HG03342 (cell line): ENCODE results near the gene SYNGR3.
A peak's percentile ranks its signal among the peaks of the same experiment; 100 is the strongest.
"Not testable (repeated sequence)": the region's sequence is repeated elsewhere in the genome, so short reads cannot be mapped to it uniquely, and the experiment has no call there.

Experiments
- ATAC-seq: cut with Tn5 transposase; IDR thresholded peaks from one replicate; pipeline ENCODE4 v1.9.1; 2021; ENCODE audit warnings: mild to moderate bottlenecking, moderate library complexity; ENCODE audit not compliant: unreplicated experiment

Gene SYNGR3

GRCh38 chr16:2007081-2007836, 17.5 kb downstream of the SYNGR3 start:
- no peak for ATAC-seq

GRCh38 chr16:2008009-2008526, 18.3 kb downstream of the SYNGR3 start:
- ATAC-seq = no peak

- no peak for ATAC-seq
Observed at GRCh38 chr16:2008631-2009163, 18.9 kb downstream of the SYNGR3 start.

DNA sequence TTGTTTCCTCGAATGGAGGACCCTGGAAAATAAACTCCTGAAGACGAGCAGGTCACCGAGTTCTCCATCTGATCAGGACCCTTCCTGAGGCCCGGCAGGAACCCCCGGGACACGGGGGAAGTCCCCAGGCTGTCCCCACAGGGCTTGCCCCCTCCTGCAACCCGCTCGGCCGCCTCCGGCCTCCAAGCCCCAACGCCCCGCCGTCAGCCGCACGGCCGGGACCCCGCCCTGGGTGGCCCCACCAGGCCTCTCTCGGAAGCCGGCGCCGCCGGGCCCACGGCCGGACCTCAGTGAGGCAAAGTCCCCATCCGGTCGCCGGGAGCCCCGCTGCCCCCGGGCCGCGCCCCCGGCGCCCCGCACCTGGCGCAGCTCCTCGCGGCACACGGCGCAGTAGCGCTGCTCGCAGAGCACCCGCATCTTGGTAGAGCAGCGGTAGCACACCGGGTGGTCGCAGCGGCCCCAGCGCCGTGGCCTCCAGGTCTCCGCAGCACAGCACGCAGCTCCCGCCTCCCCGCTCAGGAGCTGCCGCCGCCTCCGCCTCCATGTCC, 19.5 kb downstream of the SYNGR3 start:
- ATAC-seq = peak; percentile 33

DNA sequence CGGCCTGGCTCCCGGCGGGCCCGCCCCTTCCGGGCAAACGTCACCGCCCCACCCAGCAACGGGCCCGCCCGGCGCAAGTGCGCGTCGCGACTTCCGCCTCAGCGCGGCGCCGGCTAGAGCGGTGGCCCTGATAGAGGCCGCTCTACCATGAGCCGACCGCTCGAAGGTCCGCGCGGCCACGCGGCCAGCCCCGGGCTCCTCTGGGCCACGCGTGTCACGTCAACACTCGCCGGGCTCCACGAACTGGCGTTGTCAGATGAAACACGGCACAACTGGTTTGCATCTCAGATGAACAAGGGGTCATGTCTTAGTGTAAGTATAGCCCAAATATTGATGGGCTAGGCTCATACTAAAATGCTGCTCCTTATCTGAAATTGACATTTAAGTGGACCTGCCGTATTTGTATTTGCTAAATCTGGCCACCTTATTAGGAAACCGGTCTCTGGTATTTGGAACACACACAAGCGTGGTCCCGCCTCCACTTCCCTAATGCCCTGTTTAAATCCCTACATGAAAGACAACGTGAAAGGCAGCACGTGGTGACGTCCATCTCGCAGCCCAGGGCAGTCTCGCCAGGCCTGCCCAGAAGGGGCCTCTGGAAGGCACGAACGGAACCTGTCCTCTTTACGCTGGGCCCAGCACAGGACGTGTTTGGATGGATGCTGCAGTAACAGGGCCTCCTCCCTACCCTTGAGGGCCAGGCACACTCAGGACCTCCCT, 20.2 kb downstream of the SYNGR3 start, which contains the start of gene ZNF598:
ZNF598 (minus strand) TSS at position 31 of the 720 bp plus-strand sequence.
- ATAC-seq = peak; percentile 85

- not testable (repeated sequence) for ATAC-seq
Observed at GRCh38 chr16:2011726-2012125, 22.0 kb downstream of the SYNGR3 start.

GRCh38 chr16:2013527-2013926, 23.8 kb downstream of the SYNGR3 start:
- ATAC-seq = no peak

DNA sequence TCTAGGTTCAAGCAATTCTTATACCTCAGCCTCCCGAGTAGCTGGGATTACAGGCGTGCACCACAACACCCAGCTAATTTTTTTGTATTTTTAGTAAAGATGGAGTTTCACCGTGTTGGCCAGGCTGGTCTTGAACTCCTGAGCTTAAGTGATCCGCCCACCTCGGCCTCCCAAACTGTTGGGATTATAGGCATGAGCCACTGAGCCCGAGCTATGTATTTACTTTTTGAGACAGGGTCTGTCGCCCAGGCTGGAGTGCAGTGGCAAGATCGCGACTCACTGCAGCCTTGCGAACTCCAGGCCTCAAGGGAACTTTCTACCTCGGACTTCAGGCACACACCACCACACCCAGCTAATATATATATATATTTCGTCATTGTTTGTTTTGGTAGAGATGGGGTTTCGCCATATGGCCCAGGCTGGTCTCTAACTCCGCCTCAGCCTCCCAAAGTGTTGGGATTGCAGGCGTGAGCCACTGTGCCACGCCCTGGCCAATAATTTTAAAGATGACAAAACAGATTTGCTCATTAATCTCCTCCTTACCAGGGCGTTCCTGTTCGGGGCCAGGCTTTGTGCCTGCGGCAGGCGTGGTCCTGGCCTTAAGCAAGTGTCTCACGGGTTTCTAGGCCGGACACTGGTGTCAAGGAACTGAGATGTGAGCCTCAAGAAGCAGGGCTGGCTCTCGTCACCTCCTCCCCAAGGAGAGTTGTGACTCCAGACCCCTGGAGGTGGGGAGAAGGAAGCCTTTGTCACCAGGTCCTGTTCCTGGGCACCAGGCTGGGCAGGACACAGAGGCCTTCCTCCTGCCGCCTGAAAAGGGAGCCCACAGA, 25.6 kb downstream of the SYNGR3 start:
- ATAC-seq = no peak

DNA sequence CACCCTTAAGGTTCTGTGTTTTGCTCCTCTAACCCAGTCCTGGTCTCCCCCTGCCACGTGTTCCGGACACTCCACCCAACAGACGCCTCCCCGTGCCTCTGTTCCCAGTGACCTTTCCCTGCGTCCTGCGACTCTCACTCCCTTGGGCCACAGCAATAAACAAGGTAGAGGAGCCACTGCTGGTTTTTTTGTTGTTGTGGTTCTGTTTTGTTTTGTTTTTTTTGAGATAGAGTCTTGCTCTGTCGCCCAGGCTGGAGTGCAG, 26.1 kb downstream of the SYNGR3 start:
- no peak for ATAC-seq

DNA sequence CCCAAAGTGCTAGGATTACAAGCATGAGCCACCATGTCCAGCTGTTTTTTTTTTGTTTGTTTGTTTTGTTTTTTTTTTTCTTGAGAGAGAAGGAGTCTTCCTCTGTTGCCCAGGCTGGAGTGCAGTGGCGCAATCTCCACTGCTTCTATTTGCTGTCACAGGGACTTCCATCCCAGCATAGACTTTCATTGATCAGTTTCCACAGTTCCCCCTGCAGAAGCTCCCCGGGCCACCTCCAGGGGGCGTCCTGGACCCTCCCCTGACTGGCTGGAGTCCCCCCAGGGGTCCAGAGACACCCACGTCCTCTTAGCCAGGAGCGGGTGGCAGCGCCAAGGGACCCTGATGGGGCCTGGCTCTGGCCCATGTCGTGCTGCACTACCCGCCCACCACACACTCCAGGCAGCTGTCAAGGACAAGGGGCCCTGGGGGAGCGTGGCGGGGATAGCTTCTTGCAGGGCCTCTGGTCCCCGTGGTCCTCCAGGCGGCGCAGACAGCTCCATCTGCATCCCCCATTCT, 26.7 kb downstream of the SYNGR3 start:
- no peak for ATAC-seq

DNA sequence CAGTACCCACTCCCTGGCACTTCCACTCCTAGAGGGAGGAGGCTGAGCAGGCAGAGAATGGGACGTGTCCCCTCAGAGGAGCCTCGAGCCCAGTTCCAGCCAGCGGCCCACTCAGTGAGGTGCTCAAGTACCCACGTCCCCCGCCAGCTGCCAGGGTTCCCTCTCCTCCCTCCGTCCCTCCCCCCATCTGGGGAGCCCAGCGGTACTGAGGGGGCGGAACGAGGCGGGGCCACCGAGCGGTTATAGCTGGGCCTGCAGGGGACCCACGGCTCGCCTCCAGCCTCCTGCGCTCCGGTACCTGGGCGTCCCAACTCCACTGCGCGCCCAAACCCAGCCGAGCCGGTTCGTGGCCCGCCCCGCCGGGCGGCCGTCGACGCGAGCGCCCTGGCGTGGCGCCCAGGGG, 29.7 kb downstream of the SYNGR3 start, which contains the start of gene NPW:
NPW (plus strand) TSS at position 268 of the 403 bp plus-strand sequence.
- ATAC-seq = no peak

GRCh38 chr16:2019921-2020831, 30.4 kb downstream of the SYNGR3 start:
- no peak for ATAC-seq

DNA sequence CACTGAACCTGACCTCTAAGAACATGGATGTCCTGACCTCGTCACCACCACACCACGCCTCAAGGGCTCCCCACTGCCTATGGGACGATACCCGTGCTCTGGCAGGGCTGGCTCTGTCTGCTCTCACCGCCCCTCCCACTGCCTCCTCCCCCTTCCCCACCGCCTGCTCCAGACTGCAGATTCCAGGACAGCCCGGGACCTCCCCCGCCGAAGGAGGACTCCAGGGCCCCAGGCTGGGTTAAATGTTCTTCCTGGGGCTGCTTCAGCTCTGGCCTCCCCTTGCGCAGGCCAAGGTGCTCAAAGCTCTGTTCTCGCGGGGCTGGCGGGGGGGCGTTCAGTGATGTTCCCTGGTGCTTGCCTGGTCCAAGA, 32.9 kb downstream of the SYNGR3 start:
- peak; percentile 17 for ATAC-seq

DNA sequence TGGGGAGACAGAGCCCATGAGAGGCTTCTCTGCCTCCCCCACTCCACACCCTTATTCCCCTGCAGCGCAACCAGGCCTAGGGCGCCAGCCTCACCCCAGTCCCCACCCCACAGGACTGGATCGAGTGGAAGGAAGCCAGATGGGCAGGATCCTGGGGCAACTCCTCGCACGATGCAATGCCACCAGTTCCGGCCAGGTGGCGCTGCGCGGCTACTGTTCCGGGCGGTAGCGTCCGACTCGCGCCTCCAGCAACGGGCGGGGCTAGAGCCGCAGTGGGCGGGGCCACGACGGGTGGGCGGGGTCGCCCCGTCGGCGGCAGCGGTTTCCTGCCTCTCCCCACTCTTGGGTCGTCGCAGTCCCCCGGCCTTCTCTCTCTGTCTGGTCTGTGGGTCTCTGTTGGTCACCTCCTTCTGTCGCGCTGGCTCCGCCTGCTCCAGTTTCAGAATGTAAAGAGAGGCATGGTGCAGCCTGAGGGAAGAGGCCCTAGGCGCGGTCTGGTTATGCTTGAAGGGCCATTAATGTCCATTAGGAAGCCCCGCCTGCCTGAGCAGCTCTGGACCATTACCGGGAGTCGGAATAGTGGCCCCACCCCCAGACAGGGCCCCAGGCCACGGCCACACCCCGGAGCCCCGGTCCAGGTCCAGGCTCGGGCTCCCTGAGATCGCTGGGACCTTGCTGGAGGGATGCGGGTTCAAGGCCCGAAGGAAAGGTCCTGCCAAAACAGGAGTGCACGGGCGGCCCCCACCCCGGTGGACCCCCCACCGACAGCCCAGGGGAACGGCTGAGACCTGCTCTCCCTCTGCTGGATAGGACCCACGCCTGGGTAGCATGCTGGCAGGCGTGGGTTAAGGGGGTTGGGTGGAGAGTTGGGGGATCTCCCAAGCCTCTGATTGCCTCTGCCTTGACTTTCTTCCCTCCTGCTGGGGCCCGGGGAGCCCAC, 33.6 kb downstream of the SYNGR3 start:
- ATAC-seq = peak; percentile 72

GRCh38 chr16:2024032-2024420, 34.3 kb downstream of the SYNGR3 start:
- ATAC-seq = no peak

- no peak for ATAC-seq
Observed at GRCh38 chr16:2025251-2025650, 35.5 kb downstream of the SYNGR3 start.

- no peak for ATAC-seq
Observed at GRCh38 chr16:2025878-2026460, 36.2 kb downstream of the SYNGR3 start.

DNA sequence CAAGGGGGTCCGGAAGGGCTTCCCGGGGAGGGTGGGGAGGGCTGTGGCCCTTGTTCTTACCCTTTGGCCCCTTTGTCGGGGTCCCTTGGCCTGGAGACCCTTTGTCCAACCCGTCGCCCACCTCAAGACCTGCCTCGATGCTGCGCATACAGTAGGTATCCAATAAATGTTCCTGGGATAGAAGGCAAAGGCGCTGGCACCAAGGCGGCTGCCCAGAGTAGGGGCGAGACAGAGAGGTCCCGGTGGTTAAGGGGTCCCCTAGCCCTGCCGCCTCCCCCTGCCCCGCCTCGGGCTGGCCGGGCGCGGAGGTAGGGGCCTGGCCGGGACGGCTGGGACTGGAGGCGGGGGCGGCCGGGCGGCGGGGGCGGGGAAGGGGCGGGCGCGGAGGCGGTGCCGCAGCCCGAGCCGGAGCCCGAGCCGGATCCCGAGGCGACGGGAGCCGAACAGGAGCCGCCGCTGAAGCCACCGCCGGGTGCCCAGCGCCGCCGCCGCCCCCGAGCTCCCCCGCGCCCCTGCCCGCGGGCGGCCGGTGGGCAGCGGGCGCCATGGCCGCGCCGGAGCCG, 36.8 kb downstream of the SYNGR3 start, which contains the start of gene NHERF2:
NHERF2 (plus strand) TSS at position 442 of the 563 bp plus-strand sequence; CDS start at position 546, 104 bp downstream.
- no peak for ATAC-seq
